Lung microvascular endothelial cell (primary cell): ENCODE measurements around the gene RSBN1L. TPM values are rescaled to one million over a fixed set of nuclear protein-coding genes. Genes with fewer than 3 reads are reported as not detected.
"Not testable (repeated sequence)": the region's sequence is repeated elsewhere in the genome, so short reads cannot be mapped to it uniquely, and the experiment has no call there.

Experiments used
- DNase-seq, 2 donors: peaks; one replicate each; pipeline versions ENCODE4 v3.0.0 to v3.0.0-alpha.2; 2010; ENCODE audit warnings: low read depth in 2 of 2
- total RNA-seq: library from RNA; depleted of rRNA; stranded (reverse); fragments of >200 nt; gene quantifications from 2 replicates; pipeline ENCODE4 v1.2.1, GENCODE V29; 2014

The RSBN1L gene
- total RNA-seq, result 8.3 and 10.3 TPM in 2 replicates

DNA sequence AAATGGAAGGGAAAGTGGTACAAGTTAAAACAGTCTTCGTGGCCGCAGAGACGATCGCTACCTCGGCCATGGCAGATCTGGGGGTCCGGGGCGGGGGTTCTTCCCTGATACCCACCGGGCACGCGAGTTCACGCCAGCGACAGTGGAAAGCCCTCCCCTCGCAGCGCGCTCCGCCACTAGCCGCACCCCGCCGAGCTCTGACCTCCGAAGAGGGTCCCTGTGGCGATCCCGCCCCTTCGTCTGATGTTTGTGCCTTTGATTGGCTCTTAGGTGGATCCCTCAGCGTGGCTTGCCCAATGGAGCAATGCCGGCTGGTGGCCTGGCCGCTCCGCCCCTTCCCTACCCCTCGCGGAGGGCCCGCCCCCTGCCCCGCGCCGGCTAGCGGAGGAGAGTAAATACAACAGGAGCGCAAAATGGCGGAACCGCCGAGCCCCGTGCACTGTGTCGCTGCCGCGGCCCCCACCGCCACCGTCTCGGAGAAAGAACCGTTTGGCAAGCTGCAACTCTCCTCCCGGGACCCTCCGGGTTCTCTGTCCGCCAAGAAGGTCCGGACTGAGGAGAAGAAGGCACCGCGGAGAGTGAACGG, at the start of gene RSBN1L:
RSBN1L (plus strand) TSS at position 403 of the 586 bp plus-strand sequence; CDS start at position 414, 11 bp downstream.
- DNase-seq, result peak; percentile 98

- no peak for DNase-seq
Measured at GRCh38 chr7:77648742-77649338, 47.4 kb upstream of the RSBN1L start.

GRCh38 chr7:77649716-77650349, 46.4 kb upstream of the RSBN1L start:
- DNase-seq, result no peak

DNA sequence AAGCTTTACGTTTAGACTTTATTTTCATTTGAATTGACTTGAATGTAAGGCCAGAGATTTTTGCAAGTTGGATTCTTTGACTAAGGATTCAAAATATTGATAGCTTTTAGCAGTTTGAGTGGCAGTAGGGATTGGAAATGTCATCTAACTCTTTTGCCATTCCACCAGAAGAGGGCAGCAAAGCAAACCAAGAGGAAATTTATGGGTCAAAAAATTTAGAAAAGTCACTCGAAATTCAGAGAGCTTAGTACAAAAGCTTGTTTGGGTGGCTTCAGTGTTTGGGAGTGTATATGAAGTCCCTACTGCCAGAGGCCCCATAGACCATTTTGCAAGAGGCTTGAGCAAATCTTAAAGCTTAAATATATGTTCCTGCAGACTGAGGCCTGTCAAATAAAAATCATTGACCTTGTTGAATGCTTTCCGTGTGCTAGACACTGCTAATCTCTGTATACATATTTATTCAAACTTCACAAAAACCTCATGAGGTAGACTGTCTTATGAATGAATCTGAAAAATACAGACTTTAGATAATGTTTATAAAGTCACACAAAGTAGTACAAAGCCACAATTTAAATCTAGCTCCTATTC, 44.6 kb upstream of the RSBN1L start:
- peak; percentile 46 to 61 for DNase-seq

DNA sequence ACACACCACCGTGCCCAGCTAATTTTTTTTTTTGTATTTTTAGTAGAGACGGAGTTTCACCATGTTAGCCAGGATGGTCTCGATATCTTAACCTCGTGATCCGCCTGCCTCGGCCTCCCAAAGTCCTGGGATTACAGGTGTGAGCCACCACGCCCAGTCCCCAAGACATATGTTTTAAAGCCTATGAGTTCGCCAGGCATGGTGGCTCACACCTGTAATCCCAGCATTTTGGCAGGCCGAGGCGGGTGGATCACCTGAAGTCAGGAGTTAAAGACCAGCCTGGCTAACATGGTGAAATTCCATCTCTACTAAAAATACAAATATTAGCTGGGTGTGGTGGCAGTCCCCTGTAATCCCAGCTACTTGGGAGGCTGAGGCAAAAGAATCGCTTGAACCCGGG, 43.4 kb upstream of the RSBN1L start:
- not testable (repeated sequence) for DNase-seq

DNA sequence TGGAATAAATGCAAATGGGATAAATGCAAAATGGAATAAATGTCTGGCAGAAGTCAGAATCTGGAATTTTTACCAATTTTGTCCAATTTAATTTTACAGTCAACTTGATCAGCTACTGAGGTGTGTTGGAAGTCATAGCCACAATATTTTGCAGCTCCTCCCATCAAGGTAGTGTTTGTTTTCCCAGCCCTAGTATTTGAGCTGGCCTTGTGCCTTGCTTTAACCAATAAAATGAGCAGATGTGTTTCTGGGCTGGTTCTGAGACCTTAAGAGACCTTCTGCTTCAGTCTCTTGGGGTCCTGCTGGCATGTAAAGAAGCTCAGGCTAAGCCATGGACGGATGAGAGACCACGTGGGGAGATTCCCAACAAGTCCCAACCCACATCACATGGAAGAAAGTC, 42.7 kb upstream of the RSBN1L start:
- no peak for DNase-seq

DNA sequence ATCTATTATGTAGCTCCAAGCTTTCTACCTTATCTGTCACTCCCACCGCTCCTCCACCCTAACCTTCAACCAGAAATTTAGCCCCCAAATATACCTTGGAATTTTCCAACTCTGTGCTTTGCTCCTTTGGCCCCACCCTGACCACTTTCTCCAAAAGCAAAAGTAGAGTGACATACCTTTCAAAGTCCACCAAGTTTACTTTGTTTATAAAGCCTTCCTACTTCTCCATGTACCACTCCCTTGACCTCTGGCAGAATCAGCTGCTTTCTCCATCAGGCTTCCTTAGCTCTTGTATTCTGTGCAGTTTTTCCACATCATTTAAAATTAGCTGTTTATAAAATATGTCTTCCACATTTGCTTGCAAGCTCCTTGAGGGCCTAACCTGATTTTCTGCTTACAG, 40.9 kb upstream of the RSBN1L start:
- DNase-seq, result no peak

- DNase-seq, result peak in 1 of 2 donors; percentile 28
Measured at GRCh38 chr7:77655836-77656455, 40.3 kb upstream of the RSBN1L start.

DNA sequence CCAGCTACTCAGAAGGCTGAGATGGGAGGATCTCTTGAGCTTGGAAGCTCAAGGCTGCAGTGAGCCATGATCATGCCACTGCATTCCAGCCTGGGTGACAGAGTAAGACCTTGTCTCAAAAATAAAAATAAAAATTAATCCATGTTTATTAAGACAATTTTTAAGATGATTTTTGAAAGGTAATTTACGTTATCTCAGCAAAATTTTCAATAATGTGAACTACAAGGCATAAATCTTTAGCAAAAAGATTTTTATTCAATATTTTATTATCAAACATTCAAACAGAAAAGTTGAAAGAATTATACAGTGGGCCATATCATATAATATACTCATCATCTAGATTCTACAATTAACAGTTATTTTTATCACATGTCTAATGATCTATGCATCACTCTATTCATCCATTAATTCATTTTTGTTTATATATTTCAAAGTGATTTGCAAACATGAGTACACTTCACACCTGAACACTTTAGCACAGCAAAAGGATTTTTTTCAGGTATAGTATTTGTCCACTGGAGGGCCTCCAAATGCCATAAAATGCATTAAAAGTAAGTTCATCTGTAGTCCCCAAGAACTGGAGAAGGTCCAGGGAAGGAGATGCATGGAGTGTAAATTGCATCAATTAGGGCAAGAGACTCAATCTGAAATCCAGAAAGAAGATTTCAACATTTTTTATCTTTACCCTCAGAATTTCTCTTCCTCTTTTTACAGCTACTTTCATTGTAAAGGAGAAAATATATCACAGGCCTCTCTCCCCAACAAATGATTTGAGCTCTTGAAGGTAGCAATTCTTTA, 38.6 kb upstream of the RSBN1L start:
- DNase-seq, result peak; percentile 35 to 59

GRCh38 chr7:77658928-77659327, 37.3 kb upstream of the RSBN1L start:
- DNase-seq, result no peak

DNA sequence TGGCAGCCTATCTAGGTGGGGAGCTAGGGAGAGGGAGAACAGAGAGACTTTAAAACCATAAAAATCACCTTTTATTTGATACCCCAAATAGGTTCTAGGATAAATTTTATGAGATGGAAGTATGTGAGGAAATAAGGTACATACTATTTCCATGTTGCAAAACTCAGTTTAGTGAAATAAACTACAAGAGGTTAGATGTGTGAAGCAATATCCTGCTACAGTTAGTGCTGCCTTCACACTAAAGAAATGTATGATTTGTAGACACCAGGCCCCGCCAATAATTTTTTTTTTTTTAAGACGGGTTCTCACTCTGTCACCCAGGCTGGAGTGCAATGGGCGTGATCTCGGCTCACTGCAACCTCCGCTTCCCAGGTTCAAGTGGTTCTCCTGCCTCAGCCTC, 34.4 kb upstream of the RSBN1L start:
- no peak for DNase-seq

DNA sequence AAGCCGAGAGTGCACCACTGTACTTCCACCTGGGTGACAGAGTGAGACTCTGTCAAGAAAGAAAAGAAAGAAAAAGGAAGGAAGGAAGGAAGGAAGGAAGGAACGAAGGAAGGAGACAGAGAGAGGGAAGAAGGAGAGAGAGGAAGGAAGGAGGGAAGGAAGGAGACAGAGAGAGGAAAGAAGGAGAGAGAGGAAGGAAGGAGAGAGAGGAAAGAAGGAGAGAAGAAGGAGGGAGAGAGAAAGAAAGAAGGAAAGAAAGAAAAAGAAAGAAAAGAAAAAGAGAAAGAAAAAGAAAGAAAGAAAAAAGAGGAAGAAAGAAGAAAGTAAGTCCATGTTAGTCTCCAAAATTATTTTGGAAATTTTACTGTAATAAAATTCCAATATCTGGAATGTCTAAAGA, 33.4 kb upstream of the RSBN1L start:
- no peak for DNase-seq

GRCh38 chr7:77664715-77665114, 31.5 kb upstream of the RSBN1L start:
- DNase-seq, result no peak

GRCh38 chr7:77665161-77665560, 31.1 kb upstream of the RSBN1L start:
- DNase-seq, result no peak

DNA sequence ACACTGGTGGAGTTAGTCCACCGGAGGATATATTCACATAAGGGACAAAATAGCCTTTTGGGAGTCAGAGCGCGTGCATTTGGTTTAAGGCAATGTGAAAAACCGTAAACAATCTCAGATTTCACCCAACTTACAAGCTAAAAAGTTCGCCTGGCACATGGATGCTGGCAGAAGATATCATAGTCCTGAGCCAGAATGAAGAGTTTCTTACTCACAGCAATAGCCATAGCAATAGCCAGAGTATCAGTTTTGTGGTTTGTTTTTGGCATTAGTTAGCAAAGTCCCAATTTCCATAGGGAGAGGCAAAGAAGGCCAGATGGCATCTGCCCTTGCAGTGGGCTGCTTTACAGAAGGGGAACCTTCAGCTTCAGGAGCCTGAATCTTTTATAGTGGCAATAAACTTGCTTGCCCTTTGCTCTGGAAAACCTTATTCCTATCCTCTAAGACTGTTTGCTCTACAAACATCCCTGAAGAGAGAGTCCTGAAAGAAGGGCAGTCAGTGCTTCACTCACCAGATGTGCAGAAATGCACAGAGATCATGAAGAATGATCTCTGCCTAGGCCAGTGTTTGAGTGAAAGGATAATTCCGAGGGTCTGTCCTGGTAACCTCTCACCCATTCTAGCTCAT, 28.7 kb upstream of the RSBN1L start:
- no peak for DNase-seq

DNA sequence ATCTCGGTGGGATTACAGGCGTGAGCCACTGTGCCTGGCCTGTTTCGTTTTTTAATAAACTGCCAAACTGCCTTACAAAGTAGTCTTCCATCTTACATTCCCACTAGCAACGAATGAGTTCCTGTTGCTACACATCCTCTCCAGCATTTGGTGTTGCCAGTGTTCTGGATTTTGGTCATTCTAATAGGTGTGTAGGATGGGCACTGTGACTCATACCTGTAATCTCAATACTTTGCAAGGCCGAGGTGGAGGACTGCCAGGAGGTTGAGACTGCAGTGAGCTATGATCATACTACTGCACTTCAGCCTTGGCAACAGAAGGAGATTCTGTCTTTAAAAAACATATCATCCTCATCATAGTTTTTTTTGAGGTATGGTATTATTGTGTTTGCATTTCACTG, 21.4 kb upstream of the RSBN1L start:
- DNase-seq, result no peak

GRCh38 chr7:77679608-77680007, 16.7 kb upstream of the RSBN1L start:
- no peak for DNase-seq

DNA sequence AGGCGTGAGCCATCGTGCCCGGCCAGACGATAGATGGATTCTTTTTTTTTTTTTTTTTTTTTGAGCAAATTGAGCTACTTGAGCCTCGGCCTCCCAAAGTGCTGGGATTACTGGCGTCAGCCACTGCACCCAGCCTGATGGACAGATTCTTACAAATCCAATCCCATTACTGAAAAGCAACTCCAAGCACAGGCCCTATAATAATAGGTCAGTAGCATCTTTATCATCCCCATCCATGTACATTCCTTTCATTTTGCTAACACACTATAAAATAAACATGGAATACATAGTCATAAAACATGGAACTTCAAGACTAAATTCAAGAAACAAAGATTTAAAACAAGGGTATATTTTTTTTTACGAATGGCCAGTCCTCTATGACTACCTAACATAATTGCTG, 16.0 kb upstream of the RSBN1L start:
- no peak for DNase-seq

- DNase-seq, result peak; percentile 64 to 76
Measured at GRCh38 chr7:77684030-77684429, 12.2 kb upstream of the RSBN1L start.

DNA sequence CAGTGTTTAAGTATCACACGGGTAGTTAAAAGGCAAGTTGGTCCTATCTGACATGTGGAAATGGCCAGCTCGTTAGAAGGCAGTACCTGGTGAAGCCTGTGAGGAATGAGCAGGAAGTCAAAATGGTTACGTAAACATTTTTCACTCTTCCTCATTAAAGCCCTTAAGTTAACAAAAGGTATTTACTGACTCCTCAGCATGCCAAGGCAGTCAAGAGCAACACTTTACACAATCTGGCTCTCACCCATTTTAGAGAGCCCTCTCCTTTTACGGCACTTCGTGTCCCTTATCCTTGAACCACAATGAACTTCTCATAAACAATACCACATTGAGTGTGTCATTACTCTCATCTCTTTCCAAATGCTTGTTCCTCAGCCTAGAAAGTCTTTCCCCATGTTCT, 11.0 kb upstream of the RSBN1L start:
- no peak for DNase-seq
